NCI-H82 treated with DMSO at 0.1 percent for 48 hours (cell line): ENCODE data around the gene MANBA.
A peak's percentile ranks its signal among the peaks of the same experiment; 100 is the strongest.

Source experiments
- DNase-seq: peaks from one replicate; lab custom pipeline; 2025; ENCODE audit not compliant: unreplicated experiment; lab: John Stamatoyannopoulos, UW

MANBA gene

GRCh38 chr4:102760645-102761295 is at the start of gene MANBA:
TSS of gene MANBA (minus strand) at chr4:102760968. CDS start at chr4:102760894, 74 bp downstream.
- peak; percentile 29 for DNase-seq

- DNase-seq = no peak
These were observed 48.9 kb upstream of the MANBA start for GRCh38 chr4:102809691-102810090.

GRCh38 chr4:102809190-102809589 is 48.4 kb upstream of the MANBA start:
- DNase-seq = no peak

- no peak for DNase-seq
These were observed 47.2 kb upstream of the MANBA start for GRCh38 chr4:102808009-102808408.

- DNase-seq = no peak
These were observed 46.6 kb upstream of the MANBA start for GRCh38 chr4:102807345-102807744.

- DNase-seq = no peak
These were observed 39.0 kb upstream of the MANBA start for GRCh38 chr4:102799816-102800215.

- no peak for DNase-seq
These were observed 34.2 kb upstream of the MANBA start for GRCh38 chr4:102794999-102795398.

- no peak for DNase-seq
These were observed 31.7 kb upstream of the MANBA start for GRCh38 chr4:102792361-102792936.

GRCh38 chr4:102791318-102791835 is 30.6 kb upstream of the MANBA start:
- no peak for DNase-seq

GRCh38 chr4:102789317-102789717 is 28.5 kb upstream of the MANBA start:
- no peak for DNase-seq

- no peak for DNase-seq
These were observed 27.2 kb upstream of the MANBA start for GRCh38 chr4:102787944-102788343.

GRCh38 chr4:102787096-102787881 is 26.5 kb upstream of the MANBA start:
- DNase-seq = no peak

GRCh38 chr4:102786279-102786678 is 25.5 kb upstream of the MANBA start:
- DNase-seq = no peak

- no peak for DNase-seq
These were observed 22.2 kb upstream of the MANBA start for GRCh38 chr4:102783006-102783405.

GRCh38 chr4:102781570-102781969 is 20.8 kb upstream of the MANBA start:
- DNase-seq = no peak

GRCh38 chr4:102780476-102781144 is 19.8 kb upstream of the MANBA start:
- DNase-seq = no peak

GRCh38 chr4:102779204-102779603 is 18.4 kb upstream of the MANBA start:
- no peak for DNase-seq

GRCh38 chr4:102778720-102779119 is 18.0 kb upstream of the MANBA start:
- no peak for DNase-seq

GRCh38 chr4:102775805-102776204 is 15.0 kb upstream of the MANBA start:
- DNase-seq = no peak

GRCh38 chr4:102774254-102774653 is 13.5 kb upstream of the MANBA start:
- DNase-seq = no peak

- no peak for DNase-seq
These were observed 12.1 kb upstream of the MANBA start for GRCh38 chr4:102772738-102773340.
